Ascending aorta (tissue), 2 donors: Measurements from ENCODE around the gene GUCY1A2. TPM values are rescaled to one million over a fixed set of nuclear protein-coding genes. Genes with fewer than 3 reads are reported as not detected.

Experiments used
- DNase-seq, 2 donors: peaks; one replicate each; pipeline ENCODE4 v3.0.0-alpha.2; 2019; ENCODE audit warnings: low spot score in 2 of 2
- H3K27ac ChIP-seq, 2 donors: fragments of 200-600 bp; sonication (generic); one replicate each; pipeline ENCODE4 v1.5.1; 2016 to 2017; ENCODE audit warnings: mild to moderate bottlenecking in 1 of 2
- H3K27me3 ChIP-seq: fragments of 200-600 bp; sonication (generic); one replicate; pipeline ENCODE4 v1.5.1; 2017
- H3K36me3 ChIP-seq, 2 donors: fragments of 200-600 bp; sonication (generic); one replicate each; pipeline ENCODE4 v1.5.1; 2016
- H3K4me1 ChIP-seq, 2 donors: fragments of 200-600 bp; sonication (generic); one replicate each; pipeline ENCODE4 v1.5.1; 2016 to 2017; ENCODE audit warnings: mild to moderate bottlenecking in 1 of 2
- H3K4me3 ChIP-seq, 2 donors: fragments of 200-600 bp; sonication (generic); one replicate each; pipeline ENCODE4 v1.5.1; 2016 to 2017; ENCODE audit warnings: mild to moderate bottlenecking in 1 of 2
- H3K9me3 ChIP-seq, 2 donors: fragments of 200-600 bp; sonication (generic); one replicate each; pipeline ENCODE4 v1.5.1; 2016
- CTCF ChIP-seq, 3 experiments: fragments of 200-600 bp in 2 of 3; fragments of 450-650 bp in 1 of 3; sonication (generic) in 2 of 3; IDR thresholded peaks; one replicate each; pipeline ENCODE4 v1.5.1; 2016 to 2019; ENCODE audit warnings: antibody characterized with exemption in 3 of 3, mild to moderate bottlenecking in 1 of 3, moderate library complexity in 1 of 3
- intact Hi-C: fragments of 100-400 bp; cut with DNase I; formaldehyde crosslinking; loops from one replicate; pipeline ENCODE4 v1.15.1; 2023
- total RNA-seq: library from RNA; depleted of rRNA; stranded (reverse); fragments of >200 nt; gene quantifications from one replicate; pipeline ENCODE4 v1.1.0, GENCODE V29; 2016

The GUCY1A2 gene
- total RNA-seq, 1 donor from 2014 or later = 5.6 TPM

- intact Hi-C loops = no loop called here
- H3K9me3 ChIP-seq = no peaks in the 10 kb centered on the region
- no peak for TF ChIP-seq CTCF (IDR thresholded peaks at IDR 0.05)
- no peaks in the 10 kb centered on the region for H3K36me3 ChIP-seq
- no peak for DNase-seq
- no peaks in the 10 kb centered on the region for H3K27me3 ChIP-seq
- no peaks in the 10 kb centered on the region for H3K4me1 ChIP-seq
- no peak overlapping the region for H3K4me3 ChIP-seq
- H3K27ac ChIP-seq = no peak overlapping the region
Observed at GRCh38 chr11:106763501-106763900, 254.8 kb downstream of the GUCY1A2 start.

GRCh38 chr11:106761745-106762144, 256.5 kb downstream of the GUCY1A2 start:
- no peaks in the 10 kb centered on the region for H3K36me3 ChIP-seq
- H3K27me3 ChIP-seq = no peaks in the 10 kb centered on the region
- H3K4me1 ChIP-seq = no peaks in the 10 kb centered on the region
- no peak overlapping the region for H3K4me3 ChIP-seq
- intact Hi-C loops = no loop called here
- TF ChIP-seq CTCF (IDR thresholded peaks at IDR 0.05) = no peak
- no peak for DNase-seq
- no peak overlapping the region for H3K27ac ChIP-seq
- no peaks in the 10 kb centered on the region for H3K9me3 ChIP-seq

GRCh38 chr11:106761240-106761639, 257.0 kb downstream of the GUCY1A2 start:
- no peaks in the 10 kb centered on the region for H3K9me3 ChIP-seq
- H3K27ac ChIP-seq = no peak overlapping the region
- H3K4me3 ChIP-seq = no peak overlapping the region
- no peak for TF ChIP-seq CTCF (IDR thresholded peaks at IDR 0.05)
- no peaks in the 10 kb centered on the region for H3K36me3 ChIP-seq
- no peaks in the 10 kb centered on the region for H3K4me1 ChIP-seq
- no peak for DNase-seq
- no peaks in the 10 kb centered on the region for H3K27me3 ChIP-seq
- intact Hi-C loops = no loop called here

- DNase-seq = no peak
- no peaks in the 10 kb centered on the region for H3K9me3 ChIP-seq
- no peak overlapping the region for H3K27ac ChIP-seq
- H3K4me3 ChIP-seq = no peak overlapping the region
- intact Hi-C loops = no loop called here
- no peaks in the 10 kb centered on the region for H3K4me1 ChIP-seq
- no peak for TF ChIP-seq CTCF (IDR thresholded peaks at IDR 0.05)
- no peaks in the 10 kb centered on the region for H3K36me3 ChIP-seq
- H3K27me3 ChIP-seq = no peaks in the 10 kb centered on the region
Observed at GRCh38 chr11:106748059-106748458, 270.2 kb downstream of the GUCY1A2 start.

- no peak overlapping the region for H3K4me3 ChIP-seq
- no peaks in the 10 kb centered on the region for H3K9me3 ChIP-seq
- H3K36me3 ChIP-seq = no peaks in the 10 kb centered on the region
- no peak for DNase-seq
- no peaks in the 10 kb centered on the region for H3K4me1 ChIP-seq
- no peak overlapping the region for H3K27ac ChIP-seq
- TF ChIP-seq CTCF (IDR thresholded peaks at IDR 0.05) = no peak
- intact Hi-C loops = no loop called here
- no peaks in the 10 kb centered on the region for H3K27me3 ChIP-seq
Observed at GRCh38 chr11:106745941-106746340, 272.3 kb downstream of the GUCY1A2 start.

- intact Hi-C loops = no loop called here
- H3K27me3 ChIP-seq = no peaks in the 10 kb centered on the region
- H3K9me3 ChIP-seq = peaks cover 0 to 5% of the 10 kb centered on the region in 2 donors
- H3K4me3 ChIP-seq = no peak overlapping the region
- no peak for DNase-seq
- no peak overlapping the region for H3K27ac ChIP-seq
- no peaks in the 10 kb centered on the region for H3K36me3 ChIP-seq
- TF ChIP-seq CTCF (IDR thresholded peaks at IDR 0.05) = no peak
- H3K4me1 ChIP-seq = no peaks in the 10 kb centered on the region
Observed at GRCh38 chr11:106733635-106734034, 284.6 kb downstream of the GUCY1A2 start.
